HL-60 (cell line): ENCODE data around the gene BEND3.
A peak's percentile ranks its signal among the peaks of the same experiment; 100 is the strongest.
"Not testable (repeated sequence)": the region's sequence is repeated elsewhere in the genome, so short reads cannot be mapped to it uniquely, and the experiment has no call there.

Source experiments
- DNase-seq, 2 experiments: peaks; one replicate each; pipeline ENCODE4 v3.0.0-alpha.2; 2010 to 2020; ENCODE audit warnings: low read depth in 1 of 2, low spot score in 1 of 2
- H3K27ac ChIP-seq: fragments of 250-450 bp; sonication (Bioruptor Pico); replicated peaks from 2 replicates; pipeline ENCODE4 v1.5.1; 2020; ENCODE audit warnings: mild to moderate bottlenecking, moderate library complexity
- H3K27me3 ChIP-seq: fragments of 250-450 bp; sonication (Bioruptor Pico); 2 replicates; pipeline ENCODE4 v1.5.1; 2021; ENCODE audit warnings: mild to moderate bottlenecking, moderate library complexity; ENCODE audit not compliant: insufficient read depth, poor library complexity, severe bottlenecking
- H3K4me3 ChIP-seq: replicated peaks from 2 replicates; pipeline ENCODE4 v1.5.1; 2011; ENCODE audit warnings: mild to moderate bottlenecking, control low read depth, low read length; ENCODE audit not compliant: insufficient read depth
- GABPA ChIP-seq: IDR thresholded peaks from 2 replicates; pipeline ENCODE4 v1.6.1; 2012; ENCODE audit warnings: low read depth
- POLR2AphosphoS5 ChIP-seq: IDR thresholded peaks from 2 replicates; pipeline ENCODE4 v1.6.1; 2012; ENCODE audit warnings: low read depth
- REST ChIP-seq: IDR thresholded peaks from 2 replicates; pipeline ENCODE4 v1.6.1; 2012; ENCODE audit warnings: low read depth; ENCODE audit not compliant: insufficient replicate concordance
- SPI1 ChIP-seq: IDR thresholded peaks from 2 replicates; pipeline ENCODE4 v1.6.1; 2012; ENCODE audit warnings: low read depth, mild to moderate bottlenecking, borderline replicate concordance
- long read RNA-seq: library from polyadenylated mRNA; unstranded; transcript quantifications from one replicate; pipeline ENCODE4 v2.0.0, GENCODE V29; 2020
- TF ChIP-seq, protein P1 (sequence below): IDR thresholded peaks from one replicate; pipeline ENCODE4 v1.5.1; 2011; ENCODE audit warnings: low read length, control low read depth, inconsistent platforms; ENCODE audit not compliant: insufficient read depth

Gene BEND3
- long read RNA-seq, partial matches to known transcripts: 1 of 3 reads
- long read RNA-seq, other reads (novel, unspliced or antisense): 2 of 3 reads

DNA sequence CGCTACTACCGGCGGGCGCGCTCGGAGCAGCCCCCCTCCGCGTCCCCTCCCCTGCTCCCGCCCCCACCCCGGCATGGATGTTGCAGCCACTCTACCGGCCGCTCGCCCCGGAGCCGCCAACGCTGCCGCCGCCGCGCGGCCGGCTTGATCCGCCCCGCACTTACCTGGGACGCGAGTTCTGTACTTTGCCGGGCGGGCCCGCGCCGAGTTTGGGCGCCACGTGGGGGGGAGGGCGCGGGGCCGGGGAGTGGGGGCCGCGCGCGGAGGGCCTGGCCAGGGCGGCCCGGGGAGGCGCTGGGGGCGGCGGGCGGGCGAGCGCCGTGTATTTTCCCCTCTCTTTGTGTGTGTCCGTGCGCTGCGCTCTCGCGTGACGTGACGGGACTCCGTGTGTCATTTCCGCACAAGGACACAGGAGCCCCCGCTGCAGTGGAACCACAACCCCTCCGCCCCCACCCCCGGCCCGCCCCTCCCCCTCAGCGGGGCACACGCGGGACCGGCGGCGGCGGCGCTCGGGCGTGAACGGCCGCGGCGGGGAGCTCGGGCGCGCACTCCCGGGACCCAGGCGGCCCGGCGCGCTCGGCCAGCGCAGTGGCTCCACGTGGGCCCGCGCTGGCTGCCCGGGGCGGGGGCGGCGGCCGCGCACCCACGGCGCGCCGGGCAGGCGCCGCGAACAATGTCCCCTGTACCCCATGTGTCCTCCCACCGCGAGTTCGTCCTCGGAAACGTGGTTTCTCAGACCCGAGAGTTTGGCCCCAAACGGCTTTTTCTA is at the start of gene BEND3:
TSS of gene BEND3 (minus strand) at position 590 of the 769 bp plus-strand sequence. CDS start 16,230 bp downstream, outside the sequence.
- peak within 1 kb of the TSS; percentile 89 for H3K27ac ChIP-seq
- H3K4me3 ChIP-seq: peak within 1 kb of the TSS; percentile 46
- peak; percentile 15 to 24 for DNase-seq

GRCh38 chr6:107164299-107164698 is 49.0 kb upstream of the BEND3 start:
- DNase-seq: not testable (repeated sequence)

More for the DNA sequence above, at the start of gene BEND3:
- TF ChIP-seq SPI1 (no peak), POLR2AphosphoS5 (no peak)
- no peaks in the 10 kb centered on the region for H3K27me3 ChIP-seq

DNA sequence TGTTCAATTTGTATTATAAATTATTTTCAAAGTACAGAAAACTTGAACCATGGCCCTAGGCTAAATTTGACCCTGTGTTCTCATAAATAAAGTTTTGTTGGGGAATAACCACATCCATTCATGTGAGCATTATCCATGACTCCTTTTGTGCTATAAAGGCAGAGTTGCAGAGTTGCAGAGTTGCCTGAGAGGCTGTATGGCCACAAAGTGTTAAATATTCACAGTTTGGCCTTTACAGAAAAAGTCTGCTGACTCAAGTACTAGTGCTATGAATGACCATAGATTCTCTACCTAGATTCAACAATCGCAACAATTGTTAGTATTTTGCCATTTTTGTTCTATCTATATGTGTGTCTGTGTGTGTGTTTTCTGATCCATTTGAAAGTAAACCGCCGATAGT is 46.2 kb upstream of the BEND3 start:
- no peak for TF ChIP-seq GABPA
- no peak for TF ChIP-seq POLR2AphosphoS5
- TF ChIP-seq SPI1: no peak
- TF ChIP-seq, protein P1, sequence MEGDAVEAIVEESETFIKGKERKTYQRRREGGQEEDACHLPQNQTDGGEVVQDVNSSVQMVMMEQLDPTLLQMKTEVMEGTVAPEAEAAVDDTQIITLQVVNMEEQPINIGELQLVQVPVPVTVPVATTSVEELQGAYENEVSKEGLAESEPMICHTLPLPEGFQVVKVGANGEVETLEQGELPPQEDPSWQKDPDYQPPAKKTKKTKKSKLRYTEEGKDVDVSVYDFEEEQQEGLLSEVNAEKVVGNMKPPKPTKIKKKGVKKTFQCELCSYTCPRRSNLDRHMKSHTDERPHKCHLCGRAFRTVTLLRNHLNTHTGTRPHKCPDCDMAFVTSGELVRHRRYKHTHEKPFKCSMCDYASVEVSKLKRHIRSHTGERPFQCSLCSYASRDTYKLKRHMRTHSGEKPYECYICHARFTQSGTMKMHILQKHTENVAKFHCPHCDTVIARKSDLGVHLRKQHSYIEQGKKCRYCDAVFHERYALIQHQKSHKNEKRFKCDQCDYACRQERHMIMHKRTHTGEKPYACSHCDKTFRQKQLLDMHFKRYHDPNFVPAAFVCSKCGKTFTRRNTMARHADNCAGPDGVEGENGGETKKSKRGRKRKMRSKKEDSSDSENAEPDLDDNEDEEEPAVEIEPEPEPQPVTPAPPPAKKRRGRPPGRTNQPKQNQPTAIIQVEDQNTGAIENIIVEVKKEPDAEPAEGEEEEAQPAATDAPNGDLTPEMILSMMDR: no peak
- TF ChIP-seq REST: no peak

More at GRCh38 chr6:107164299-107164698, 49.0 kb upstream of the BEND3 start:
- not testable (repeated sequence) for H3K27me3 ChIP-seq, H3K27ac ChIP-seq, H3K4me3 ChIP-seq

DNA sequence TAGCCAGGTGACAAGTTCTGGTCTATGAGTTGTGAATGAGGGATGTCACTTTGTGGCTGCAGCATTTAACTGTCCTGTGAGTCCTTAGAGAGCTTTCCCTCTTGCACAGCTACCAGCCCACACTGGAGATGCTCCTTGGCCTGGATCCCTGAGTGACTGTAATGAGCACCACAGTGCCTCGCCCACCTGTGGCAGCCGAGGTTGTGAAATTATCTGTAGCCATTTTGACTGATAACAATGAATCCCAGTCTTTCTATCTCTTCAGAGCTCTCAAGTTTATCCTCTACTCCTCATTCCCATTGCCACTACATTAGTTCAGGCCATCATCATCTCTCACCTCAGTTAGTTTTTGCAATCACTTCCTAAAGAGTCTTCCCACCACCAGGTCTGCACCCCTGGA is 41.3 kb upstream of the BEND3 start:
- H3K4me3 ChIP-seq: no peak overlapping the region
- H3K27me3 ChIP-seq: no peaks in the 10 kb centered on the region
- DNase-seq: no peak
- TF ChIP-seq SPI1 (no peak), POLR2AphosphoS5 (no peak), REST (no peak), GABPA (no peak)
- TF ChIP-seq, protein P1: no peak
- H3K27ac ChIP-seq: no peak overlapping the region

More for the DNA sequence above, 46.2 kb upstream of the BEND3 start:
- H3K4me3 ChIP-seq: no peak overlapping the region
- no peak overlapping the region for H3K27ac ChIP-seq
- DNase-seq: no peak
- no peaks in the 10 kb centered on the region for H3K27me3 ChIP-seq

DNA sequence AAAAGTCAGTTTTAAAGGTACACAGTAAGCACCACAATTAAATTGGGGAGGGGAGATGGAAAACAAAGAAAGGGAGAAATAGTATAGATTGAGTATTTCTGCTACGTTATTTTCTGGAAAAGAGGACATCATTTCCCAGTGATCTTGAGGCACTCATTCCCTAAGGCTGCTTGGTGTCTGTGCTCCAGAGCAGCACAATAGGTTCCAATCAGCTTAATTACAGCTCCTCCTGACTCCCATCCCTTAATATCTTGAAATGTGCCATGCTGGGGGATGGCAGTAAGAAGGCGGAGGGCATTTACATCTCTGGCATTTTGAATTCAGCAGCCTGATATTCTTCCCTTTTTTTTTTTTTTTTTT is 39.5 kb upstream of the BEND3 start:
- TF ChIP-seq, protein P1: no peak
- TF ChIP-seq SPI1: no peak
- no peak for TF ChIP-seq GABPA
- H3K4me3 ChIP-seq: no peak overlapping the region
- H3K27ac ChIP-seq: no peak overlapping the region
- H3K27me3 ChIP-seq: no peaks in the 10 kb centered on the region
- DNase-seq: no peak
